HUES6 (cell line): ENCODE measurements around the gene TGFB1.

Source experiments
- H3K27ac ChIP-seq: 2 replicates; pipeline ENCODE4 v1.7.0; 2013; ENCODE audit warnings: low read depth, mild to moderate bottlenecking, low read length, inconsistent platforms
- H3K27me3 ChIP-seq: 2 replicates; pipeline ENCODE4 v1.6.1; 2013; ENCODE audit warnings: low read length; ENCODE audit not compliant: control insufficient read depth, insufficient read depth
- H3K36me3 ChIP-seq: 2 replicates; pipeline ENCODE4 v1.6.1; 2013; ENCODE audit warnings: low read length; ENCODE audit not compliant: control insufficient read depth, insufficient read depth
- H3K4me1 ChIP-seq: 2 replicates; pipeline ENCODE4 v1.6.1; 2013; ENCODE audit warnings: low read length; ENCODE audit not compliant: control insufficient read depth, insufficient read depth
- H3K4me3 ChIP-seq: 2 replicates; pipeline ENCODE4 v1.5.1; 2013; ENCODE audit warnings: low read depth, low read length
- H3K9ac ChIP-seq: one replicate; pipeline ENCODE4 v1.6.1; 2013; ENCODE audit warnings: mild to moderate bottlenecking, low read length
- H3K9me3 ChIP-seq: 2 replicates; pipeline ENCODE4 v1.6.1; 2013; ENCODE audit warnings: low read depth, low read length; ENCODE audit not compliant: control insufficient read depth, insufficient read depth

The TGFB1 gene

GRCh38 chr19:41320568-41320967, 33.2 kb downstream of the TGFB1 start:
- Histone ChIP-seq H3K9ac (no peak overlapping the region), H3K36me3 (peaks cover 59% of the 10 kb centered on the region), H3K4me1 (peaks cover 44% of the 10 kb centered on the region), H3K27ac (no peak overlapping the region), H3K9me3 (0 out of 2 replicates have a peak, but pooled peaks cover 3% of the 10 kb centered on the region), H3K27me3 (no peaks in the 10 kb centered on the region), H3K4me3 (no peak overlapping the region)

GRCh38 chr19:41320185-41320518, 33.6 kb downstream of the TGFB1 start:
- H3K27me3 ChIP-seq = no peaks in the 10 kb centered on the region
- peaks cover 63% of the 10 kb centered on the region for H3K36me3 ChIP-seq
- H3K4me3 ChIP-seq = no peak overlapping the region
- peaks cover 43% of the 10 kb centered on the region for H3K4me1 ChIP-seq
- 0 out of 2 replicates have a peak, but pooled peaks cover 3% of the 10 kb centered on the region for H3K9me3 ChIP-seq
- H3K27ac ChIP-seq = no peak overlapping the region
- H3K9ac ChIP-seq = no peak overlapping the region

GRCh38 chr19:41319500-41320184, 34.1 kb downstream of the TGFB1 start:
- Histone ChIP-seq H3K27me3 (no peaks in the 10 kb centered on the region), H3K4me1 (peaks cover 40% of the 10 kb centered on the region), H3K9ac (no peak overlapping the region), H3K4me3 (no peak overlapping the region), H3K36me3 (peaks cover 63% of the 10 kb centered on the region), H3K27ac (no peak overlapping the region), H3K9me3 (0 out of 2 replicates have a peak, but pooled peaks cover 3% of the 10 kb centered on the region)

GRCh38 chr19:41318696-41319499, 34.8 kb downstream of the TGFB1 start:
- H3K9ac ChIP-seq = no peak overlapping the region
- 0 out of 2 replicates have a peak, but pooled peaks cover 3% of the 10 kb centered on the region for H3K9me3 ChIP-seq
- no peak overlapping the region for H3K4me3 ChIP-seq
- no peaks in the 10 kb centered on the region for H3K27me3 ChIP-seq
- peaks cover 67% of the 10 kb centered on the region for H3K36me3 ChIP-seq
- no peak overlapping the region for H3K27ac ChIP-seq
- H3K4me1 ChIP-seq = peaks cover 33% of the 10 kb centered on the region

GRCh38 chr19:41316306-41316920, 37.3 kb downstream of the TGFB1 start:
- Histone ChIP-seq H3K4me3 (no peak overlapping the region), H3K4me1 (peaks cover 9% of the 10 kb centered on the region), H3K9me3 (0 out of 2 replicates have a peak, but pooled peaks cover 3% of the 10 kb centered on the region), H3K27ac (no peak overlapping the region), H3K36me3 (peaks cover 74% of the 10 kb centered on the region), H3K9ac (no peak overlapping the region), H3K27me3 (no peaks in the 10 kb centered on the region)

GRCh38 chr19:41311613-41312012, 42.1 kb downstream of the TGFB1 start:
- H3K27ac ChIP-seq = no peak overlapping the region
- H3K36me3 ChIP-seq = peaks cover 49% of the 10 kb centered on the region
- no peaks in the 10 kb centered on the region for H3K9me3 ChIP-seq
- H3K9ac ChIP-seq = no peak overlapping the region
- H3K4me3 ChIP-seq = peak overlapping the region; percentile 90; the same call in 1 of the 2 replicates
- H3K27me3 ChIP-seq = no peaks in the 10 kb centered on the region
- peaks cover 16% of the 10 kb centered on the region for H3K4me1 ChIP-seq

- Histone ChIP-seq H3K36me3 (peaks cover 49% of the 10 kb centered on the region), H3K9me3 (no peaks in the 10 kb centered on the region), H3K27me3 (no peaks in the 10 kb centered on the region), H3K27ac (no peak overlapping the region; the same call in 1 of the 2 replicates), H3K9ac (peak overlapping the region; percentile 96), H3K4me1 (peaks cover 16% of the 10 kb centered on the region), H3K4me3 (peak overlapping the region; percentile 90)
These were observed 42.6 kb downstream of the TGFB1 start for GRCh38 chr19:41311072-41311471.

- Histone ChIP-seq H3K9ac (peak within 1 kb of the TSS; percentile 96), H3K27ac (peak within 1 kb of the TSS; percentile 90), H3K36me3 (peaks cover 49% of the 10 kb centered on the region), H3K4me3 (peak within 1 kb of the TSS; percentile 90), H3K4me1 (peaks cover 16% of the 10 kb centered on the region), H3K9me3 (no peaks in the 10 kb centered on the region), H3K27me3 (no peaks in the 10 kb centered on the region)
These were observed 43.5 kb downstream of the TGFB1 start, which contains the start of gene CCDC97 for GRCh38 chr19:41310033-41310831. Gene CCDC97, plus strand, starts transcription at chr19:41310172. Its CDS starts 139 bp downstream, at chr19:41310311.

GRCh38 chr19:41309180-41310032, 44.3 kb downstream of the TGFB1 start:
- no peaks in the 10 kb centered on the region for H3K27me3 ChIP-seq
- H3K36me3 ChIP-seq = peaks cover 55% of the 10 kb centered on the region
- no peaks in the 10 kb centered on the region for H3K9me3 ChIP-seq
- peak overlapping the region; percentile 90; the same call in 1 of the 2 replicates for H3K27ac ChIP-seq
- peak overlapping the region; percentile 90 for H3K4me3 ChIP-seq
- peaks cover 16% of the 10 kb centered on the region for H3K4me1 ChIP-seq
- peak overlapping the region; percentile 96 for H3K9ac ChIP-seq
